ENCODE measurements around the gene SLC25A33. TPM values are rescaled to one million over a fixed set of nuclear protein-coding genes. Genes with fewer than 3 reads are reported as not detected.
A peak's percentile ranks its signal among the peaks of the same experiment; 100 is the strongest.
"Not testable (repeated sequence)": the region's sequence is repeated elsewhere in the genome, so short reads cannot be mapped to it uniquely, and the experiment has no call there.

Gene SLC25A33
- total RNA-seq, 1 donor from 2014 or later, result 6.6 TPM

DNA sequence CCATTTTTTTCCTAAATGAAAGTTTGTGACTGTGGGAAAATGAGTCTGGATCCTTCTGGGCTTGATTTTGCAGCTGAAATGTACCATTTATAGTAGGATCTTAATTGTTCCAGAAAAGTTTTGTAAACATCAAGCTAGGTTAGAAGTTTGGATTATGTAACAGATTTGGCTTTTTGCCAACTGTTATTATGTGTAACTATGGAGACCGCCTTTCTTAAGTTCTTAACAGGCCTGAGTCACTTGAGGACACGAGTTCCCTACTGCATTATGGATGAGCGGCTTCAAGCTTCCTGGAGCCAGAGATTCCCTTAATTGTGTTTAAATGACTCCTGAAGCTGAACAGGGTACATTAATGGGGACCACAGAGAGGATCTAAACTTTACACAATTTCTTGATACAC lies 22.2 kb downstream of the SLC25A33 start:
- Mint-ChIP-seq H3K4me1 (ENCODE audit: low read depth) (peaks cover 21% of the 10 kb centered on the region), H3K9me3 (ENCODE audit: low read depth) (peaks cover 4% of the 10 kb centered on the region), H3K36me3 (ENCODE audit: low read depth) (peaks cover 1% of the 10 kb centered on the region), H3K27ac (ENCODE audit: unreplicated experiment) (peak overlapping the region; percentile 27), H3K4me3 (ENCODE audit: unreplicated experiment) (no peak overlapping the region), H3K27me3 (ENCODE audit: low read depth) (no peaks in the 10 kb centered on the region)
- no peak for DNase-seq (ENCODE audit: low spot score)
- TF ChIP-seq, protein P1, sequence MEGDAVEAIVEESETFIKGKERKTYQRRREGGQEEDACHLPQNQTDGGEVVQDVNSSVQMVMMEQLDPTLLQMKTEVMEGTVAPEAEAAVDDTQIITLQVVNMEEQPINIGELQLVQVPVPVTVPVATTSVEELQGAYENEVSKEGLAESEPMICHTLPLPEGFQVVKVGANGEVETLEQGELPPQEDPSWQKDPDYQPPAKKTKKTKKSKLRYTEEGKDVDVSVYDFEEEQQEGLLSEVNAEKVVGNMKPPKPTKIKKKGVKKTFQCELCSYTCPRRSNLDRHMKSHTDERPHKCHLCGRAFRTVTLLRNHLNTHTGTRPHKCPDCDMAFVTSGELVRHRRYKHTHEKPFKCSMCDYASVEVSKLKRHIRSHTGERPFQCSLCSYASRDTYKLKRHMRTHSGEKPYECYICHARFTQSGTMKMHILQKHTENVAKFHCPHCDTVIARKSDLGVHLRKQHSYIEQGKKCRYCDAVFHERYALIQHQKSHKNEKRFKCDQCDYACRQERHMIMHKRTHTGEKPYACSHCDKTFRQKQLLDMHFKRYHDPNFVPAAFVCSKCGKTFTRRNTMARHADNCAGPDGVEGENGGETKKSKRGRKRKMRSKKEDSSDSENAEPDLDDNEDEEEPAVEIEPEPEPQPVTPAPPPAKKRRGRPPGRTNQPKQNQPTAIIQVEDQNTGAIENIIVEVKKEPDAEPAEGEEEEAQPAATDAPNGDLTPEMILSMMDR (IDR thresholded peaks at IDR 0.05), result no peak

GRCh38 chr1:9569267-9569666 lies 30.0 kb downstream of the SLC25A33 start:
- Mint-ChIP-seq H3K4me1 (ENCODE audit: low read depth) (no peaks in the 10 kb centered on the region), H3K36me3 (ENCODE audit: low read depth) (peaks cover 4% of the 10 kb centered on the region), H3K4me3 (ENCODE audit: unreplicated experiment) (no peak overlapping the region), H3K9me3 (ENCODE audit: low read depth) (no peaks in the 10 kb centered on the region), H3K27ac (ENCODE audit: unreplicated experiment) (no peak overlapping the region), H3K27me3 (ENCODE audit: low read depth) (no peaks in the 10 kb centered on the region)
- TF ChIP-seq, protein P1 (IDR thresholded peaks at IDR 0.05), result no peak
- no peak for DNase-seq (ENCODE audit: low spot score)

DNA sequence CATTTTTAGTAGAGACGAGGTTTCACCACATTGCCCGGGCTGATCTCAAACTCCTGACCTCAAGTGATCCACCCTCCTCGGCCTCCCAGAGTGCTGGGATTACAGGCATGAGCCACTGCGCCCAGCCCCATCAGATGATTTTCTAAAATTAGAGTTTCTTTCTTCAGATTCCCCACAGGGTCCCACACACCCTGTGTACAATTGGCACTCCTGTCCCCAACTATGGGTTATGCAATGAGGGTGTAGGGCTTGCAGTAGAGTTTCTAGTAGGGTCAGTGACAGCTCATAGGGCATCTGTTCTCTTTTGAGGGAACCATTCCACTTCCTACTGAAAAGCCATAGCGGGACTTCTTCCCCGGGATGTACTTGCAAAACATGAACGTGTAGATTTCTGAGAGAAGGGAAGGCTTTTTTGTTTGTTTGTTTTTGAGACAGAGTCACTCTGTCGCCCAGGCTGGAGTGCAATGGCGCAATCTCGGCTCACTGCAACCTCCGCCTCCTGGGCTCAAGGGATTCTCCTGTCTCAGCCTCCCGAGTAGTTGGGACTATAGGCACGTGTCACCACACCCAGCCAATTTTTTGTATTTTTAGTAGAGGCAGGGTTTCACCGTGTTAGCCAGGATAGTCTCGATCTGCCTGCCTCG lies 31.7 kb downstream of the SLC25A33 start:
- H3K27ac Mint-ChIP-seq (ENCODE audit: unreplicated experiment); DNase-seq (ENCODE audit: low spot score); H3K36me3 Mint-ChIP-seq (ENCODE audit: low read depth); H3K9me3 Mint-ChIP-seq (ENCODE audit: low read depth); H3K4me1 Mint-ChIP-seq (ENCODE audit: low read depth); H3K27me3 Mint-ChIP-seq (ENCODE audit: low read depth); H3K4me3 Mint-ChIP-seq (ENCODE audit: unreplicated experiment): not testable (repeated sequence)

DNA sequence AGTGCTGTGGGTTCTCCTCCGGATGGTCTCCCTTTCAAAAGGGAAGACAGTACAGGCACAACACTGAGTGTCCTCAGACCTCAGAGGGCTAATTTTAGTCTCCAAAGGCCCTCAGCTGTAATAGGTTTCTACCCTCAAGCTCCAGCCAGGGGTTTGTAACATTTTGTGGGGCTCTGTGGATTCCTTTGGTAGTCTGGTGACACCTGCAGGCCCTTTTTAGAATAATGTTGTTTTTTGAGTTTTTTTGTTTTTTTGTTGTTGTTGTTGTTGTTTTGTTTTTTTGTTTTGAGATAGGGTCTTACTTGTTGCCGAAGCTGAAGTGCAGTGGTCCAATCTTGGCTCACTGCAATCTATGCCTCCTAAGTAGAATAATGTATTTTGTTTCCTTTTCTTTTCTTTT lies 34.5 kb downstream of the SLC25A33 start:
- Mint-ChIP-seq H3K27me3 (ENCODE audit: low read depth) (no peaks in the 10 kb centered on the region), H3K36me3 (ENCODE audit: low read depth) (peaks cover 11% of the 10 kb centered on the region), H3K4me1 (ENCODE audit: low read depth) (no peaks in the 10 kb centered on the region), H3K27ac (ENCODE audit: unreplicated experiment) (no peak overlapping the region), H3K9me3 (ENCODE audit: low read depth) (no peaks in the 10 kb centered on the region), H3K4me3 (ENCODE audit: unreplicated experiment) (no peak overlapping the region)
- DNase-seq (ENCODE audit: low spot score), result no peak
- TF ChIP-seq, protein P1 (IDR thresholded peaks at IDR 0.05), result peak; percentile 76

DNA sequence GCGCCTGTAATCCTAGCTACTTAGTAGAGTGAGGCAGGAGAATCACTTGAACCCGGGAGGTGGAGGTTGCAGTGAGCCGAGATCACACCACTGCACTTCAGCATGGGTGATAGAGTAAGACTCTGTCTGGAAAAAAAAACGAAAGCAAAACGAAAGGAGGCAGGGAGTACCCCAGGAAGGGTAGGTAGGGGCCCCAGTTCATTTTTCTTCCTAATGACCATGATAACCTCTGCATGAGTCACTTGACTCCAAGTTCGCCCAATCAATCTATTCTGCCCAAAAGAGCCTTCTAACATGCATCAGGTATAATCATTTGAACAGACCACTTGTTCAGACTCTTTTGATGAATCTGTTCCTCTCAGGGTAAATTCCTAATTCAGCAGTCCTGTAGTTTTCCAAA lies 36.2 kb downstream of the SLC25A33 start:
- H3K36me3 Mint-ChIP-seq (ENCODE audit: low read depth), result peaks cover 16% of the 10 kb centered on the region
- no peaks in the 10 kb centered on the region for H3K27me3 Mint-ChIP-seq (ENCODE audit: low read depth)
- H3K27ac Mint-ChIP-seq (ENCODE audit: unreplicated experiment), result no peak overlapping the region
- no peak overlapping the region for H3K4me3 Mint-ChIP-seq (ENCODE audit: unreplicated experiment)
- no peak for DNase-seq (ENCODE audit: low spot score)
- no peaks in the 10 kb centered on the region for H3K4me1 Mint-ChIP-seq (ENCODE audit: low read depth)
- TF ChIP-seq, protein P1 (IDR thresholded peaks at IDR 0.05), result no peak
- no peaks in the 10 kb centered on the region for H3K9me3 Mint-ChIP-seq (ENCODE audit: low read depth)

DNA sequence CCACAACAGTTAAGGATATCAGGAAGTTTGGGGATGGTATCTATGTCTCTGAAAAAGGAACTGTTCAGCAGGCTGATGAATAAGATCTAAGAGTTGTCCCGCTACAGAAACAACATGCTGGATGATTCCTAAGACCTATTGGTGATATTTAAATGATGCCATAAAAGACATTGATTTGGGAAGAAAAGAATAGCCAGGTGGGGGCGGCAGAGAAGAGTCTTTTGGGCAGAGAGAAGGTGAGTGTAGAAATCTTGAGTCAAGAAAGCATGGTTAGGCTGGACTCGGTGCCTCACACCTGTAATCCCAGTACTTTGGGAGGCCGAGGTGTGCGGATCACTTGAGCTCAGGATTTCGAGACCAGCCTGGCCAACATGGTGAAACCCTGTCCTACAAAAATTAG lies 37.6 kb downstream of the SLC25A33 start:
- TF ChIP-seq, protein P1 (IDR thresholded peaks at IDR 0.05), result no peak
- Mint-ChIP-seq H3K27me3 (ENCODE audit: low read depth) (no peaks in the 10 kb centered on the region), H3K4me1 (ENCODE audit: low read depth) (no peaks in the 10 kb centered on the region), H3K27ac (ENCODE audit: unreplicated experiment) (no peak overlapping the region), H3K4me3 (ENCODE audit: unreplicated experiment) (no peak overlapping the region), H3K9me3 (ENCODE audit: low read depth) (no peaks in the 10 kb centered on the region), H3K36me3 (ENCODE audit: low read depth) (peaks cover 17% of the 10 kb centered on the region)
- DNase-seq (ENCODE audit: low spot score), result no peak
